Prostate gland (tissue), 2 donors: Measurements from ENCODE around the gene TMEM30A. TPM values are rescaled to one million over a fixed set of nuclear protein-coding genes. Genes with fewer than 3 reads are reported as not detected.

Source experiments
- DNase-seq: peaks from one replicate; pipeline ENCODE4 v3.0.0-alpha.2; 2019; ENCODE audit warnings: low spot score
- H3K27ac ChIP-seq, 2 donors: fragments of 200-600 bp; sonication (generic); 2 replicates each; pipeline ENCODE4 v1.5.1; 2017 to 2019
- H3K27me3 ChIP-seq: fragments of 200-600 bp; sonication (generic); replicated peaks from 2 replicates; pipeline ENCODE4 v1.5.1; 2019; ENCODE audit not compliant: insufficient read depth
- H3K36me3 ChIP-seq, 2 donors: fragments of 200-600 bp; sonication (generic); 1 replicate in 1 of 2; 2 replicates in 1 of 2; pipeline versions ENCODE4 v1.5.1 to v1.8.1; 2017 to 2019
- H3K4me1 ChIP-seq: fragments of 200-600 bp; sonication (generic); replicated peaks from 2 replicates; pipeline ENCODE4 v1.5.1; 2019
- H3K4me3 ChIP-seq, 2 donors: fragments of 200-600 bp; sonication (generic); 2 replicates each; pipeline ENCODE4 v1.5.1; 2017 to 2019
- H3K9me3 ChIP-seq: fragments of 200-600 bp; sonication (generic); 2 replicates; pipeline ENCODE4 v1.5.1; 2017
- CTCF ChIP-seq, 4 experiments: fragments of 200-600 bp in 2 of 4; fragments of 450-650 bp in 2 of 4; sonication (generic) in 2 of 4; IDR thresholded peaks; 1 replicate in 3 of 4; 2 replicates in 1 of 4; pipeline ENCODE4 v1.5.1; 2016 to 2019; ENCODE audit warnings: antibody characterized with exemption in 4 of 4, mild to moderate bottlenecking in 2 of 4, moderate library complexity in 2 of 4
- POLR2A ChIP-seq: fragments of 450-650 bp; IDR thresholded peaks from one replicate; pipeline ENCODE4 v1.6.1; 2016; ENCODE audit warnings: antibody characterized with exemption, mild to moderate bottlenecking
- POLR2AphosphoS5 ChIP-seq: sonication (generic); formaldehyde crosslinking; IDR thresholded peaks from one replicate; pipeline ENCODE4 v1.6.1; 2017; ENCODE audit warnings: antibody characterized with exemption
- WGBS: methylation state at CpG from one replicate; pipeline ENCODE4 v1.1.5; 2018; 5-methylcytosine and 5-hydroxymethylcytosine counted together
- intact Hi-C: fragments of 100-400 bp; cut with DNase I; formaldehyde crosslinking; loops from one replicate; pipeline ENCODE4 v1.14.2; 2022
- total RNA-seq, 2 donors: library from RNA; depleted of rRNA; stranded (reverse); fragments of >200 nt; gene quantifications; one replicate each; pipeline ENCODE4 v1.1.0, GENCODE V29; 2016

Gene TMEM30A
- total RNA-seq, 2 donors from 2014 or later, result 60.5 to 82.3 TPM

- Histone ChIP-seq H3K36me3 (no peaks in the 10 kb centered on the region), H3K4me3 (no peak overlapping the region), H3K27me3 (no peaks in the 10 kb centered on the region), H3K4me1 (no peaks in the 10 kb centered on the region), H3K9me3 (no peaks in the 10 kb centered on the region), H3K27ac (no peak overlapping the region)
- no peak for DNase-seq
- intact Hi-C loops, result no loop called here
- TF ChIP-seq POLR2AphosphoS5 (no peak), CTCF (IDR thresholded peaks at IDR 0.05) (no peak), POLR2A (no peak)
Observed at GRCh38 chr6:75222261-75222660, 62.3 kb downstream of the TMEM30A start.

GRCh38 chr6:75221116-75221515, 63.5 kb downstream of the TMEM30A start:
- TF ChIP-seq POLR2AphosphoS5, result no peak
- no peak for TF ChIP-seq CTCF (IDR thresholded peaks at IDR 0.05)
- TF ChIP-seq POLR2A, result no peak
- Histone ChIP-seq H3K27ac (no peak overlapping the region), H3K4me1 (no peaks in the 10 kb centered on the region), H3K27me3 (no peaks in the 10 kb centered on the region), H3K4me3 (no peak overlapping the region), H3K9me3 (no peaks in the 10 kb centered on the region), H3K36me3 (no peaks in the 10 kb centered on the region)
- 71% methylated on average over 4 of the region's 4 CpGs for WGBS
- intact Hi-C loops, result no loop called here
- no peak for DNase-seq

- no peaks in the 10 kb centered on the region for H3K27me3 ChIP-seq
- 43% methylated on average over 1 of the region's 1 CpG for WGBS
- H3K9me3 ChIP-seq, result no peaks in the 10 kb centered on the region
- H3K4me1 ChIP-seq, result no peaks in the 10 kb centered on the region
- TF ChIP-seq POLR2AphosphoS5, result no peak
- TF ChIP-seq CTCF (IDR thresholded peaks at IDR 0.05), result no peak
- TF ChIP-seq POLR2A, result no peak
- H3K27ac ChIP-seq, result no peak overlapping the region
- intact Hi-C loops, result no loop called here
- no peak for DNase-seq
- no peaks in the 10 kb centered on the region for H3K36me3 ChIP-seq
- no peak overlapping the region for H3K4me3 ChIP-seq
Observed at GRCh38 chr6:75220357-75220756, 64.2 kb downstream of the TMEM30A start.

- Histone ChIP-seq H3K27me3 (no peaks in the 10 kb centered on the region), H3K27ac (no peak overlapping the region), H3K4me3 (no peak overlapping the region), H3K4me1 (no peaks in the 10 kb centered on the region), H3K36me3 (no peaks in the 10 kb centered on the region), H3K9me3 (no peaks in the 10 kb centered on the region)
- no peak for DNase-seq
- WGBS, result 67% methylated on average over 3 of the region's 3 CpGs
- TF ChIP-seq POLR2A, result no peak
- TF ChIP-seq POLR2AphosphoS5, result no peak
- TF ChIP-seq CTCF (IDR thresholded peaks at IDR 0.05), result no peak
- intact Hi-C loops, result loop anchor here (5.0 kb wide), 1 partner anchor 1482 kb away; no protein-coding TSS in a partner anchor
Observed at GRCh38 chr6:75219263-75219662, 65.3 kb downstream of the TMEM30A start.

- H3K9me3 ChIP-seq, result no peaks in the 10 kb centered on the region
- no peaks in the 10 kb centered on the region for H3K4me1 ChIP-seq
- H3K4me3 ChIP-seq, result no peak overlapping the region
- H3K27me3 ChIP-seq, result no peaks in the 10 kb centered on the region
- intact Hi-C loops, result loop anchor here (5.0 kb wide), 1 partner anchor 1480 kb away; no protein-coding TSS in a partner anchor
- no peaks in the 10 kb centered on the region for H3K36me3 ChIP-seq
- DNase-seq, result no peak
- H3K27ac ChIP-seq, result no peak overlapping the region
- WGBS, result 21% methylated on average over 4 of the region's 4 CpGs
- TF ChIP-seq POLR2A (no peak), POLR2AphosphoS5 (no peak), CTCF (IDR thresholded peaks at IDR 0.05) (no peak)
Observed at GRCh38 chr6:75217193-75217592, 67.4 kb downstream of the TMEM30A start.
